TTC549 (cell line): ENCODE results near the gene PIEZO2.

Experiments
- FAIRE-seq: peaks from 2 replicates; lab custom pipeline; 2012; peaks lifted over from hg19 to GRCh38; lab: Jason Lieb, UNC

PIEZO2 gene

DNA sequence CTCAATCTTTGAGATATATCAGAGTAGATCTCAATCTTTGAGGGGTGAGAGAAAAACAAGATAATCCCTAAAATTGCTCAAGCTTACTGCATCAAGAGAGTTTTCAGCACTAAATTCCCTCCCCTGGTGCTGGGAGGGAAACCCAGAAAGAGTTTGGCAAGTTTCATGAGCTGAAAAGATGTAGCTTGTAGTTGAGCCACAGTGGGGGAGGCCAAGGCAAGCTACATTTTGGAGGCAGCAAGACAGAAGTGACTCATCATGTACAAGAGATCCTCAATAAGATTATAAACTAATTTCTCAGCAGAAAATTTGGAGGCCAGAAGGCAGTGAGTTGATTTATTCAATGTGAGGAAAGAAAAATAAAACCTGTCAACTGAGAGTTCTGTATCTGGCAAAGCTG, 308.2 kb downstream of the PIEZO2 start:
- no peak for FAIRE-seq

- no peak for FAIRE-seq
Measured at GRCh38 chr18:10840743-10841142, 308.6 kb downstream of the PIEZO2 start.

DNA sequence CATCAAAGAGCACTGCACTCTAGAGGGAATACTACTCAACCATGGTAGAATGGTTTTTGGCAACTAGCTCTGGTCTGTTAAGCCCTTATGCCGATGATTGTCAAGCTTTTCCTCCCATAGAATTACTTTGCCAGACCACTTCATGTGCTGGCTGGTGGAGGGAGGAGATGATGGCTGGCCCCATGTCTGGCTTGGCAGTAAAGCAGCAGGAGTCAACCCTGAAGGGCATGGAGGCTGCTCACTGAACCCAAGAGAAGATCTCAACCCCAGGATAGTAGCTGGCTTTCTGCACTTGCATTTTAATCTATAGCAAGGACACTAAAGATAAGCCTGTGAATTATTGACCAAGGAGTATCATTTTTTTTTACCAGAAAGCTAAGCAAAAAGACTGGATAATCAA, 309.9 kb downstream of the PIEZO2 start:
- no peak for FAIRE-seq

- FAIRE-seq = no peak
Measured at GRCh38 chr18:10838553-10838952, 310.8 kb downstream of the PIEZO2 start.

GRCh38 chr18:10834128-10834815, 315.1 kb downstream of the PIEZO2 start:
- FAIRE-seq = no peak

GRCh38 chr18:10833656-10834055, 315.7 kb downstream of the PIEZO2 start:
- no peak for FAIRE-seq

- no peak for FAIRE-seq
Measured at GRCh38 chr18:10826400-10826799, 323.0 kb downstream of the PIEZO2 start.

DNA sequence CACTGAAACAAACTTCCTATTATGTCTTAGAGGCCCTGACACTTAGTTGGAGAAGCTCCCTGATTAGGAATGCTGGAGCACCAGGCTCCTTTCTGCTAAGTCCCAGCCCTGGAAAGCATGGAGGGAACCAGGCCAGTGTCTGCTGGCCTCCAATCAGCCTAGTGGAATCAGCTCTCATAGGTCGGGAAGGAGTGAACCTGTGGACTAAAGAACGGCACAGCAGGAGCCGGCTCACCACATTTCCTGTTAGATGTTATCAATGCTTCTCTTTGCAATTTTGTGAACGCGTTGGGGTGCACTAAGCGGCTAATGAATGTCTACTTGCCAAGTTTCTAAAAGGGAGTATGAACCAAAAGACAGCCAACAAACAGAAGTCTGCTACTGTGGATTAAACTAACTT, 326.9 kb downstream of the PIEZO2 start:
- FAIRE-seq = no peak

DNA sequence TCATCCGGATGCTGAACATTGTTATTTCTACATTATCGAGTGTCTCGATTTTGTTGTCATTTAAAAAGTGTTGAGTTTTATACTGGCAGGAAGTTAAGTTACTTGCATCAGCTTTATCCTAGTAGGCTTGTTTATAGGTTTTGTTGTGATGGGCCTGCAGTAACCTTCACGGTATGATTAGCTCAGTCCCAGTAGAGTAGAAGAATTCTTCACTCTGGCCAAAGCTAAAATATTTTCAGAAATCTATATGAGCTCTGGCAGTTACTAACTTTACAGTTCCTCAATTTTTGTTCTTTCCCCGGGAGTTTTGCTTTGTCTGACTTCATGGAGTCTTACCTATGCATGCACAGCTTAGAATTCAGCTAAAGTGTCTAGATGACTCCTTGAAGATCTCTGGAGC, 328.7 kb downstream of the PIEZO2 start:
- no peak for FAIRE-seq

DNA sequence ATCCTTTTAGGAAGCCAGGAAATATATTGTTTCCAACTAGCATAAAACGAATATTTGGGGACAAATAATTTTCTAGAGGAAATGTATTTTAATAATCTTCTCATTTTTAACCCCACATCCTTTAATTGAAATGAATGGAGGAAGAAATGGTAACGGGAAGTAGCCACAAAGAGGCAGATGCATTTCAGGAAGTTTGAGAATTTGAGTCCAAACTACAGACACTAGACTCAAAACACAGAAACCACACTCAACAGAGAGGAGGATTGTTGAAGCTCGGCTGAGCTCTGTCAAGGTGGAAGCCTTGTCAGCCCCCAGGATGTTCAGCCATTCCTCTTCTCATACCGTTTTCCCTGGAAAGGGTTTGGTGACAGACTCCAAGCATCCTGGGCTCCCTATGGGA, 335.0 kb downstream of the PIEZO2 start:
- FAIRE-seq = no peak

- FAIRE-seq = no peak
Measured at GRCh38 chr18:10805587-10806118, 343.7 kb downstream of the PIEZO2 start.

GRCh38 chr18:10804126-10804525, 345.2 kb downstream of the PIEZO2 start:
- no peak for FAIRE-seq

DNA sequence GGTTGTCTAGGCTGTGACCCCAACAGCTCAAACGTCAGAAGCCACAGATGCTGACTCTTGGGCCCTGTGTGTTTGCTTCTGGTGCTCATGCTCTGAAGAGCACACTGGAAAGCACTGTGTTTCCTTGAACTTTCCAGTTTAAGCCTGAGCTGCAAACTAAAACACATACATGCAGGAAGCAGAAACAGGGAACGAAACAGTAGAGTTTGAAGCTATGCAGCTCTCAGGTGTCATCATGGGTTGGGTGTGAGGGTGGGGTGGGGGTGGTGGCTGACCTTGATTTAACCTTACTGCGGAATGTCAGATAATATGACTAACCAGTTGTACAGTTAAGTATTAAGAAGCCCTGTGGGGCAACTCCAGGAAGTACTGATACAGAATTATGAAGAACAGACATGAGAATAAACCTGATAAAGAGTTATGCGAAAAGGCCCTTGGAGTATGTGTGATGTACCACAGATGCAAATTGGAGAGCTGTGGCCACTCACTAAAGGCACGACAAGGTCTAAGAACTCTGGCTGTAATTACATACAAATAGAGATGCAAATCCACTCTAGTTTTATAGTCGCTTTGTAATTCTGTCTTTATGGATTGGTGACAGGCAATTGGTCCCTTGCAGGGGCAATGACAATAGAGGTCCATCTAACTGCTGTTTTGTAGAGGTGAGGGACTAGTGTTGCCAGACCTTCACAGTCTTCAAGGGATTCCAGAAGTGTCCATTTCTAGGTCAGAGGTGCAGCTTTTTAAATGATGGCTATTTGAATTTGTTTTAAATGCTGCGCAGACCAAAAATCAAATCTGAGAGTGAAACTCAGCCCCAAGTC, 350.4 kb downstream of the PIEZO2 start:
- FAIRE-seq = no peak

DNA sequence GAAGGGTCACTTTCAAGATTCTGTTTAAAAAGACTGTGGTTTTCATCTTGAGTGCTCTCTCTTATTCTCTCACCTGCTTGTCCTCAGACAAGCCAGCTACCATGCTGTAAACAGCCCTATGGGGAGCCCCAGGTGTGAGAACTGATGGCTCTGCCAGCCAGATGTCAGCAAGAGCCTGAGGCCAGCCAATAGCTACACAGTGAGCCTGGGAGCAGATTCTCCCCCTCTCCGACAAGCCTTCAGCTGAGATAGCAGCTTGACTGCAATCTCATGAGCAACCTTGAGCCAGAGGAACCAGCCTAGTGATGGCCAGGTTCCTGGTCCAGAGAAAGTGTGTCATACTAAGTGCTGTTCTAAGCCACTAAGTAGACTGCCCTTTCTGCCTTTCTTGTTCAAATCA, 351.5 kb downstream of the PIEZO2 start:
- FAIRE-seq = no peak

DNA sequence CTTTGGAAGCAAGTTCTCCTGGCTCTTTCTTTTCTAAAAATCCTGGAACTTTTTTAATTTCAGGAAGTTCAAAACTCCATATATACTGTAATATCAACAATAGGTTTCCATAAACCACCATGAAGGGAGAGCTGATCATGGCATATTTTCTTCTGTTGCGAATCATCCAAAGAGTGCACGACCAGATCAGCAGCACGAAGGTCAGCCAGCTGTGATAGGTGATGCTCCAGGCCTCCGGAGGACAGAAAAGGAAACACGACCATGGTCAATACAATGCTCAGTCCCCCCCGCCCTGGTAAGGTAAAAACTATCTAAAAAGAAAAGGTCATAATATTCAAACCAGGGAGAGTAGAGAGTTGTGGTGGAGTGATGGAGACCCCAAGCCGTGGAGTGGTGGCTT, 354.6 kb downstream of the PIEZO2 start:
- FAIRE-seq = no peak

GRCh38 chr18:10793730-10794370, 355.5 kb downstream of the PIEZO2 start:
- no peak for FAIRE-seq

DNA sequence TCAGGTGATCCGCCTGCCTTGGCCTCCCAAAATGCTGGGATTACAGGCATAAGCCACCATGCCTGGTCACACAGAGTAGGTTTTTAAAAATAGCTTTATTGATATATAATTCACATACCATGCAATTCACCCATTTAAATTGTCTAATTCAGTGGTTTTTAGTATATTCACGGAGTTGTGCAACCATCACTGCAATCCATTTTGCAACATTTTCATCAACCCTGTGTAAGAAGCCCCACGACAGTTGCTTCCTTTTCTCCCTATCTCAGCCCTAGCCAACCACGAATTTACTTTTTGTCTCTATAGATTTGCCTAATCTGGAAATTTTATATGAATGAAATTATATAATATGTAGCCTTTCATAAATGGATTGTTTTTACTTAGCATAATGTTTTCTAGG, 357.2 kb downstream of the PIEZO2 start:
- no peak for FAIRE-seq

- FAIRE-seq = no peak
Measured at GRCh38 chr18:10791169-10791831, 358.1 kb downstream of the PIEZO2 start.

DNA sequence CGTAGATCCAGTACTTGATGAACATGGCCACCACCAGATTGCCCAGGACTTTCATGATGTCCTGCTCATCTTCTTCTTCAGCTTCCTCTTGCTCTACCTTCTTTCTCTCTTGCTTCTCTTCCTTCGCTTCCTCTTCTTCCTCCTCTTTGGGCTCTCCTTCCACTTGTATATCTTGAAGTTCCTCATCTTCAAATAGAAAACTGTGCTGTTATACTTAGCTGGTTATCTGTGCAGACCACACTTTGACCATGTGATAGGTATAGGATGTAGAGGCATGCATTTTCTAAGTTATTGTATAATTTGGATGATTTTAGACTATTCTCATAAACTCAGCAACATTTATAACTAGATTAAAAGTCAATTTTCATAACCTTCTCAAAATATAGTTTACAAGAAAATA, 360.2 kb downstream of the PIEZO2 start:
- no peak for FAIRE-seq

DNA sequence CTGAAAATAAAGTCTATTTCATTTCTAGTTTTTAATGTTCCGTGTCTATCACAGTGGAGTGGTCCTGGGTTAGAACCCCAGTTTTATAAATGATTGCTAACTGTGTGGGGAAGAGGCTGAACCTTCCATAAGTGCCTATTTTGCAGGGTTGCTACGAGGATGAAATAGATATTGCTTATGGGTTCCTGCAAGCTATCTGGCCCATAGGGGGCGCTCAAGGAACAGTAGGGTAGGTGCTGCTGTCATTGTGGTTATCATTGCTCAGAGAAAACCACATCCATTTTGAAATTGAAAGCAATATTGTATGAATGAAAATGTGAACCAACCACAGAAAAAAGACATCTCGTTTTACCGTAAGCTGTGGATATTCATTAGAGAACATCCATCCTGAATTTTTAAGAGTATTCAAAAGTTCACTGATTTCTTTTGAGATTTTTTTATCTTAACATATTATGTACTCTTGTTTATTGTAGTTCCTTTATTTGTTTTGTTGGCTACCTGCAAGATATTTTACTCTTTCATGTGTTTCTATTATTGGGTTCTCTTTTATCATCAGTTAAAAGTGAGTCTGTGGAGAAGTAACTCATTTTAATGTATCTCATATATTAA, 362.0 kb downstream of the PIEZO2 start:
- FAIRE-seq = no peak

- no peak for FAIRE-seq
Measured at GRCh38 chr18:10785798-10786197, 363.6 kb downstream of the PIEZO2 start.

- no peak for FAIRE-seq
Measured at GRCh38 chr18:10784596-10785202, 364.7 kb downstream of the PIEZO2 start.
